ENCODE results near the gene CHMP5.

CHMP5 gene

GRCh38 chr9:33294670-33295432 is 30.0 kb downstream of the CHMP5 start:
- Histone ChIP-seq H2AFZ (ENCODE audit: low read length, unreplicated experiment) (no peak overlapping the region), H3K79me2 (ENCODE audit: control insufficient read depth, insufficient read depth, low read length, unreplicated experiment) (peaks cover 87% of the 10 kb centered on the region), H3K27ac (ENCODE audit: low read depth, low read length) (no peak overlapping the region), H3K27me3 (ENCODE audit: insufficient read depth, low read length) (no peaks in the 10 kb centered on the region), H3K4me1 (ENCODE audit: control insufficient read depth, insufficient read depth, low read length, unreplicated experiment) (peaks cover 31% of the 10 kb centered on the region), H3K4me3 (ENCODE audit: low read depth, low read length) (no peak overlapping the region), H3K36me3 (ENCODE audit: insufficient read depth, low read length) (peaks cover 42% of the 10 kb centered on the region)

GRCh38 chr9:33295571-33295970 is 30.7 kb downstream of the CHMP5 start:
- no peak overlapping the region for H3K4me3 ChIP-seq (ENCODE audit: low read depth, low read length)
- no peak overlapping the region for H3K27ac ChIP-seq (ENCODE audit: low read depth, low read length)
- H3K36me3 ChIP-seq (ENCODE audit: insufficient read depth, low read length) = peaks cover 42% of the 10 kb centered on the region
- H3K79me2 ChIP-seq (ENCODE audit: control insufficient read depth, insufficient read depth, low read length, unreplicated experiment) = peaks cover 90% of the 10 kb centered on the region
- H3K4me1 ChIP-seq (ENCODE audit: control insufficient read depth, insufficient read depth, low read length, unreplicated experiment) = peaks cover 31% of the 10 kb centered on the region
- no peak overlapping the region for H2AFZ ChIP-seq (ENCODE audit: low read length, unreplicated experiment)
- H3K27me3 ChIP-seq (ENCODE audit: insufficient read depth, low read length) = no peaks in the 10 kb centered on the region

GRCh38 chr9:33297432-33297831 is 32.6 kb downstream of the CHMP5 start:
- peaks cover 18% of the 10 kb centered on the region for H3K4me1 ChIP-seq (ENCODE audit: control insufficient read depth, insufficient read depth, low read length, unreplicated experiment)
- peaks cover 47% of the 10 kb centered on the region for H3K36me3 ChIP-seq (ENCODE audit: insufficient read depth, low read length)

GRCh38 chr9:33300546-33300945 is 35.7 kb downstream of the CHMP5 start:
- Histone ChIP-seq H3K27me3 (ENCODE audit: insufficient read depth, low read length) (no peaks in the 10 kb centered on the region), H3K79me2 (ENCODE audit: control insufficient read depth, insufficient read depth, low read length, unreplicated experiment) (peaks cover 54% of the 10 kb centered on the region), H3K27ac (ENCODE audit: low read depth, low read length) (no peak overlapping the region), H3K4me1 (ENCODE audit: control insufficient read depth, insufficient read depth, low read length, unreplicated experiment) (peaks cover 9% of the 10 kb centered on the region), H3K36me3 (ENCODE audit: insufficient read depth, low read length) (peaks cover 53% of the 10 kb centered on the region), H3K4me3 (ENCODE audit: low read depth, low read length) (no peak overlapping the region), H2AFZ (ENCODE audit: low read length, unreplicated experiment) (no peak overlapping the region)

More at GRCh38 chr9:33297432-33297831, 32.6 kb downstream of the CHMP5 start:
- Histone ChIP-seq H3K27me3 (ENCODE audit: insufficient read depth, low read length) (no peaks in the 10 kb centered on the region), H3K4me3 (ENCODE audit: low read depth, low read length) (no peak overlapping the region), H3K27ac (ENCODE audit: low read depth, low read length) (no peak overlapping the region), H2AFZ (ENCODE audit: low read length, unreplicated experiment) (no peak overlapping the region), H3K79me2 (ENCODE audit: control insufficient read depth, insufficient read depth, low read length, unreplicated experiment) (peaks cover 78% of the 10 kb centered on the region)

- H3K4me3 ChIP-seq (ENCODE audit: low read depth, low read length) = no peak overlapping the region
- no peaks in the 10 kb centered on the region for H3K27me3 ChIP-seq (ENCODE audit: insufficient read depth, low read length)
- peaks cover 18% of the 10 kb centered on the region for H3K79me2 ChIP-seq (ENCODE audit: control insufficient read depth, insufficient read depth, low read length, unreplicated experiment)
- H2AFZ ChIP-seq (ENCODE audit: low read length, unreplicated experiment) = no peak overlapping the region
- peaks cover 44% of the 10 kb centered on the region for H3K36me3 ChIP-seq (ENCODE audit: insufficient read depth, low read length)
- H3K27ac ChIP-seq (ENCODE audit: low read depth, low read length) = no peak overlapping the region
- peaks cover 1% of the 10 kb centered on the region for H3K4me1 ChIP-seq (ENCODE audit: control insufficient read depth, insufficient read depth, low read length, unreplicated experiment)
Observed at GRCh38 chr9:33304362-33304761, 39.5 kb downstream of the CHMP5 start.

- Histone ChIP-seq H2AFZ (ENCODE audit: low read length, unreplicated experiment) (no peak overlapping the region), H3K27ac (ENCODE audit: low read depth, low read length) (no peak overlapping the region), H3K4me1 (ENCODE audit: control insufficient read depth, insufficient read depth, low read length, unreplicated experiment) (peaks cover 10% of the 10 kb centered on the region), H3K36me3 (ENCODE audit: insufficient read depth, low read length) (peaks cover 40% of the 10 kb centered on the region), H3K4me3 (ENCODE audit: low read depth, low read length) (no peak overlapping the region), H3K79me2 (ENCODE audit: control insufficient read depth, insufficient read depth, low read length, unreplicated experiment) (peaks cover 6% of the 10 kb centered on the region), H3K27me3 (ENCODE audit: insufficient read depth, low read length) (no peaks in the 10 kb centered on the region)
Observed at GRCh38 chr9:33306037-33306436, 41.2 kb downstream of the CHMP5 start.

GRCh38 chr9:33307067-33307466 is 42.2 kb downstream of the CHMP5 start:
- Histone ChIP-seq H3K4me3 (ENCODE audit: low read depth, low read length) (no peak overlapping the region), H3K4me1 (ENCODE audit: control insufficient read depth, insufficient read depth, low read length, unreplicated experiment) (peaks cover 18% of the 10 kb centered on the region), H3K27me3 (ENCODE audit: insufficient read depth, low read length) (no peaks in the 10 kb centered on the region), H3K27ac (ENCODE audit: low read depth, low read length) (no peak overlapping the region), H3K79me2 (ENCODE audit: control insufficient read depth, insufficient read depth, low read length, unreplicated experiment) (peaks cover 6% of the 10 kb centered on the region), H2AFZ (ENCODE audit: low read length, unreplicated experiment) (no peak overlapping the region), H3K36me3 (ENCODE audit: insufficient read depth, low read length) (peaks cover 42% of the 10 kb centered on the region)

GRCh38 chr9:33309903-33310302 is 45.1 kb downstream of the CHMP5 start:
- H3K27ac ChIP-seq (ENCODE audit: low read depth, low read length) = no peak overlapping the region
- no peak overlapping the region for H2AFZ ChIP-seq (ENCODE audit: low read length, unreplicated experiment)
- peaks cover 40% of the 10 kb centered on the region for H3K36me3 ChIP-seq (ENCODE audit: insufficient read depth, low read length)
- H3K79me2 ChIP-seq (ENCODE audit: control insufficient read depth, insufficient read depth, low read length, unreplicated experiment) = no peaks in the 10 kb centered on the region
- H3K4me1 ChIP-seq (ENCODE audit: control insufficient read depth, insufficient read depth, low read length, unreplicated experiment) = peaks cover 18% of the 10 kb centered on the region
- H3K4me3 ChIP-seq (ENCODE audit: low read depth, low read length) = no peak overlapping the region
- no peaks in the 10 kb centered on the region for H3K27me3 ChIP-seq (ENCODE audit: insufficient read depth, low read length)

GRCh38 chr9:33310748-33311147 is 45.9 kb downstream of the CHMP5 start:
- peaks cover 33% of the 10 kb centered on the region for H3K36me3 ChIP-seq (ENCODE audit: insufficient read depth, low read length)

GRCh38 chr9:33311953-33312352 is 47.1 kb downstream of the CHMP5 start:
- H3K4me1 ChIP-seq (ENCODE audit: control insufficient read depth, insufficient read depth, low read length, unreplicated experiment) = peaks cover 18% of the 10 kb centered on the region
- no peaks in the 10 kb centered on the region for H3K79me2 ChIP-seq (ENCODE audit: control insufficient read depth, insufficient read depth, low read length, unreplicated experiment)
- H2AFZ ChIP-seq (ENCODE audit: low read length, unreplicated experiment) = no peak overlapping the region
- no peak overlapping the region for H3K4me3 ChIP-seq (ENCODE audit: low read depth, low read length)
- H3K27ac ChIP-seq (ENCODE audit: low read depth, low read length) = no peak overlapping the region
- H3K27me3 ChIP-seq (ENCODE audit: insufficient read depth, low read length) = no peaks in the 10 kb centered on the region
- H3K36me3 ChIP-seq (ENCODE audit: insufficient read depth, low read length) = peaks cover 33% of the 10 kb centered on the region

More at GRCh38 chr9:33310748-33311147, 45.9 kb downstream of the CHMP5 start:
- H3K79me2 ChIP-seq (ENCODE audit: control insufficient read depth, insufficient read depth, low read length, unreplicated experiment) = no peaks in the 10 kb centered on the region
- peaks cover 18% of the 10 kb centered on the region for H3K4me1 ChIP-seq (ENCODE audit: control insufficient read depth, insufficient read depth, low read length, unreplicated experiment)
- no peak overlapping the region for H3K27ac ChIP-seq (ENCODE audit: low read depth, low read length)
- no peak overlapping the region for H2AFZ ChIP-seq (ENCODE audit: low read length, unreplicated experiment)
- no peaks in the 10 kb centered on the region for H3K27me3 ChIP-seq (ENCODE audit: insufficient read depth, low read length)
- no peak overlapping the region for H3K4me3 ChIP-seq (ENCODE audit: low read depth, low read length)

GRCh38 chr9:33315371-33315770 is 50.5 kb downstream of the CHMP5 start:
- no peaks in the 10 kb centered on the region for H3K79me2 ChIP-seq (ENCODE audit: control insufficient read depth, insufficient read depth, low read length, unreplicated experiment)
- no peak overlapping the region for H3K4me3 ChIP-seq (ENCODE audit: low read depth, low read length)
- no peak overlapping the region for H2AFZ ChIP-seq (ENCODE audit: low read length, unreplicated experiment)
- H3K27me3 ChIP-seq (ENCODE audit: insufficient read depth, low read length) = no peaks in the 10 kb centered on the region
- H3K4me1 ChIP-seq (ENCODE audit: control insufficient read depth, insufficient read depth, low read length, unreplicated experiment) = peaks cover 28% of the 10 kb centered on the region
- no peak overlapping the region for H3K27ac ChIP-seq (ENCODE audit: low read depth, low read length)
- H3K36me3 ChIP-seq (ENCODE audit: insufficient read depth, low read length) = peaks cover 41% of the 10 kb centered on the region
